Stimulated activated CD4-positive, alpha-beta T cell treated with anti-CD3 and anti-CD28 coated beads, Interleukin-15, amount 100 ng/mL, for 1 hour (primary cell): ENCODE data around the gene CCR5.

Source experiments
- DNase-seq, 2 donors: peaks; one replicate each; pipeline ENCODE4 v3.0.0-alpha.2; 2020; ENCODE audit warnings: low read depth in 1 of 2, low spot score in 1 of 2

The CCR5 gene

DNA sequence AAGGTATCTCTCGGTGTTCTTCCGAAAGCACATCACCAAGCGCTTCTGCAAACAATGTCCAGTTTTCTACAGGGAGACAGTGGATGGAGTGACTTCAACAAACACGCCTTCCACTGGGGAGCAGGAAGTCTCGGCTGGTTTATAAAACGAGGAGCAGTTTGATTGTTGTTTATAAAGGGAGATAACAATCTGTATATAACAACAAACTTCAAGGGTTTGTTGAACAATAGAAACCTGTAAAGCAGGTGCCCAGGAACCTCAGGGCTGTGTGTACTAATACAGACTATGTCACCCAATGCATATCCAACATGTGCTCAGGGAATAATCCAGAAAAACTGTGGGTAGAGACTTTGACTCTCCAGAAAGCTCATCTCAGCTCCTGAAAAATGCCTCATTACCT, 12.3 kb upstream of the CCR5 start:
- no peak for DNase-seq

DNA sequence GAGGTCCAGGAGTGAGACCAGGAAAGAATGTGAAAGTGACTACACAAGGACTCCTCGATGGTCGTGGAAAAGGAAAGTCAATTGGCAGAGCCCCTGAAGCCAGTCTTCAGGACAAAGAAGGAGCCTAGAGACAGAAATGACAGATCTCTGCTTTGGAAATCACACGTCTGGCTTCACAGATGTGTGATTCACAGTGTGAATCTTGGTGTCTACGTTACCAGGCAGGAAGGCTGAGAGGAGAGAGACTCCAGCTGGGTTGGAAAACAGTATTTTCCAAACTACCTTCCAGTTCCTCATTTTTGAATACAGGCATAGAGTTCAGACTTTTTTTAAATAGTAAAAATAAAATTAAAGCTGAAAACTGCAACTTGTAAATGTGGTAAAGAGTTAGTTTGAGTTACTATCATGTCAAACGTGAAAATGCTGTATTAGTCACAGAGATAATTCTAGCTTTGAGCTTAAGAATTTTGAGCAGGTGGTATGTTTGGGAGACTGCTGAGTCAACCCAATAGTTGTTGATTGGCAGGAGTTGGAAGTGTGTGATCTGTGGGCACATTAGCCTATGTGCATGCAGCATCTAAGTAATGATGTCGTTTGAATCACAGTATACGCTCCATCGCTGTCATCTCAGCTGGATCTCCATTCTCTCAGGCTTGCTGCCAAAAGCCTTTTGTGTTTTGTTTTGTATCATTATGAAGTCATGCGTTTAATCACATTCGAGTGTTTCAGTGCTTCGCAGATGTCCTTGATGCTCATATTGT, 10.8 kb upstream of the CCR5 start:
- DNase-seq: no peak

DNA sequence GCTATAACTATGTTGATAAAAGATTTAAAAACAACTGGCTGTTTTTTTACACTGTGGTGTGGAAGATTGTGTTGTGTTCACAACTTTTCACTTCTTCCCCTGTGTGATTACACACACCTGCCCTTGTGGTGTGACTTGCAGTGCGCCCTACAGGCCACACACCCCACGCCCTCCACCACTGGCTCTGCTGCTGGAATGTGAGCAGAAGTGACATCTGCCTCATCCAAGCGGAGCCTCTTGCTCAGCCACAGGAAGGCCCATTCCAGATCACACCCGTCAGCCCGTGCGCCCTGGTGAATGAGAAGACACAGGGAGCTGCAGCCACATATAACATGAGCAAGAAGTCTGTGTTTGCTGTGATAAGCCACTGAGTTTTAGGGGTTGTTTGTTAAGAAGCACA, 9.8 kb upstream of the CCR5 start:
- DNase-seq: no peak

DNA sequence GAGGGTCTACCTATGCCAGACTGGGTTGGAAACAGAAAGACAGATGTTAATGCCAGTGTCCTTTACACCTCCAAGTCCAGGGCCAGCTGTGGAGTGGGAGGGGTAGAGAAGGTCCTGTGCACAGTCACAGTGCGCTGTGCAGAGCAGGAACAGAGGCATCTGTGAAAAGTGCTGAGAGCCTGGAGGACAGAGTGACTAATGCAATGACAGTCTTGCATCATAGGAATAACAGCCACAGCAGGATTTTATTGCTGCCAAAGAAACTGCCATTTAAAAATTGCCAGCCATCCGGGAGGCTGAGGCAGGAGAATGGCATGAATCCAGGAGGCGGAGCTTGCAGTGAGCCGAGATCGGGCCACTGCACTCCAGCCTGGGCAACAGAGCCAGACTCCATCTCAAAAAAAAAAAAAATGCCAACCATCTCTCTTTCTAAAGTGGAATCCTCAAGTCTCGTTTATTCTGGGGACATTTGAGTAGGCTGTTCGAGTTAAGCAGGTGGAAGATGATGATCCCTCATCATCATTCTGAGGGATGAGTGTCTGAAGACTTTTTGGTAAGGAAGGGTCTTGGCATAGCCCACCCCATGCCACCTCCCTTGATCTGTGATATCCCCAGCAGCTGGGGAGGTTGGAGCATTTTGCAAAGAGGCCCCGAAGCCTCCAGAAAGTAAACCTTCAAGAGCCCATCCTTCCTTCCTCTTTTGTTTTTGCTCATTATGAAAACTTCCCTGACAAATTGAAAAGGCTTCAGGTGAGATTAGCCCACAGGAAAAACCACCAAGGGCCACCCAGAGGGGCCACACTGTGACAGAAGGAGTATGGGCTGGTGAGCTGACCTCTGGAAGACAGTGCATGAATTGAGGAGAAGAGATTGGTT, 9.1 kb upstream of the CCR5 start:
- no peak for DNase-seq

DNA sequence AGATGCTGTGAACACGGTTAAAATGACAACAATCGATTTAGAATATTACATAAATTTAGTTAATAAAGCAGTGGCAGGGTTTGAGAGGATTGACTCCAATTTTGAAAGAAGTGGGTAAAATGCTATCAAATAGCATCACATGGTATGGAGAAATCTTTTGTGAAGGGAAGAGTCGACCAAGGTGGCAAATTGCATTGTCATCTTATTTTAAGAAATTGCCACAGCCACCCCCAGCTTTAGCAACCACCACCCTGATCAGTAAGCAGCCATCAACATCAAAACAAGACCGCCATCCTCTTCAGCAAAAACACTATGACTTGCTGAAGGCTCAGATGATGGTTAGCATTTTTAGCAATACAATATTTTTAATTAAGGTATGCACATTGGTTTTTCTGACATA, 5.7 kb upstream of the CCR5 start:
- DNase-seq: no peak

DNA sequence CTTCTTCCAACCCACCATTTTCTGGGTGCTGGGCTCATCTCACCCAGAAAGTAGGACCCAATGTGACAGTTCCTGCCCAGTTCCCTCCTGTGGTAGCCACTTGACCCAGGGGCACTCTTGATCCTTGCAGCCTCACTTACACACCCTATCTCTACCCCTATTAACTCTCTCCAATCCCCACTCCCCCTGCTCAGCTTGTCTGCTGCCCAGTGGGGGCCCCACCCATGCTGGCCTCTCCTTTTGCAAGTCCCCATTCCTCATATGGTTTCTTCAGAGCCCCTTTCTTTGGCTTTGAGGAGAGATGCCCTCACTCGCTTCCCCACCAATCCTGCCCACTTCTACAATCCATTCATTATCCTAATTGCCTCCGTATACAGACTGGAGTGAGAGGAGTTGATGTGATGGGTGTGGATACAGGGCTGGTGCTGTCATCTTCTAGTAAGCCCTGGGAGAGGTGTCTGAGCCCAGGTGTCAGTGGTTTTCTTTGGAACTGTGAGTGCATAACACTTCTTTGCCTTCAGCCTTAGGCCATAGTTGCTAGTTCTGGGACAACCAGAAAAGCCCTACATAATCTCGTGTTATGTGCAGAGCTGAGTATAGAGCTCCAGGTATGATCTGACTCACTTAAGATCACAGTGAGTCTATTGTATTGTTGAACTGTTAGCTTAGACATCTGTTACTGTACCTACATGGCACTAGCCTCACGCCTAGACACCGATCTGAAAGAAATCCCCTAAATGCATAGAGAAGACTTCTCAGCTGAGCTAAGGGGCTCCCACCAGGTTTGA, 4.8 kb upstream of the CCR5 start:
- no peak for DNase-seq

DNA sequence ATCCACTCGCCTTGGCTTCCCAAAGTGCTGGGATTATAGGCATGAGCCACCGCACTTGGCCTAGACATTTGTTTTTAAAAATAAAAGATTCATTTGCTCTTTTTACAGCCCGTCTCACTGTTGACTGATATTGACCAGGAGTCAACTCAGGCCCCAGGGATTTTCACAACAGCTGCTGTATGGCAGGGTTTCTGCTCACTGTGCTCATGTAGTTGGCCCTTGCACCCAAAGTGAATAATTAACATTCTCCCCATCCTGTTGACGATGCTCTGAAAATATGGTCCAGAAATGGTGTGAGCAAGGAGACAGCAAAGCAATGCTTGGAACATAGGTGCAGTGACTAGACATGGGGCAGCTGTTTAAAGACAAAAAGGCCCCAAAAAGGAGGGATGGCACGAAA, 2.9 kb upstream of the CCR5 start:
- DNase-seq: no peak

DNA sequence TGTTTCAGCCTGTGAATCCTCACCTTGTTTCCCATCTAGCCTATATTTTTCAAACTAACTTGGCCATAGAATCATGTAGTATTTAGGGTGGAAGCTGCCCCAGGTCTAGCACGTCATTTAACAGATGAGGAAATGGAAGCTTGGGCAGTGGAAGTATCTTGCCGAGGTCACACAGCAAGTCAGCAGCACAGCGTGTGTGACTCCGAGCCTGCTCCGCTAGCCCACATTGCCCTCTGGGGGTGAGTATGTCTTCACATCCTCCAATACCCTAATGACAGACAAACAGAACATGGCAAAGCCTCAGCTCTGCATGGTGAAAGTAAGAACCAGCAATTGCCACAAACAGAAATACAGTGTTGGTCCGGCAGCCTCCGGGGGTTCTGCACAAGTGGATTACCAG, 2.2 kb upstream of the CCR5 start:
- peak in 1 of 2 donors; percentile 37 for DNase-seq

DNA sequence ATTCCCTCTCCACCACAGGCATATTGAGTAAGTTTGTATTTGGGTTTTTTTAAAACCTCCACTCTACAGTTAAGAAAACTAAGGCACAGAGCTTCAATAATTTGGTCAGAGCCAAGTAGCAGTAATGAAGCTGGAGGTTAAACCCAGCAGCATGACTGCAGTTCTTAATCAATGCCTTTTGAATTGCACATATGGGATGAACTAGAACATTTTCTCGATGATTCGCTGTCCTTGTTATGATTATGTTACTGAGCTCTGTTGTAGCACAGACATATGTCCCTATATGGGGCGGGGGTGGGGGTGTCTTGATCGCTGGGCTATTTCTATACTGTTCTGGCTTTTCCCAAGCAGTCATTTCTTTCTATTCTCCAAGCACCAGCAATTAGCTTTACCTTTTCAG, 1.6 kb upstream of the CCR5 start:
- no peak for DNase-seq

DNA sequence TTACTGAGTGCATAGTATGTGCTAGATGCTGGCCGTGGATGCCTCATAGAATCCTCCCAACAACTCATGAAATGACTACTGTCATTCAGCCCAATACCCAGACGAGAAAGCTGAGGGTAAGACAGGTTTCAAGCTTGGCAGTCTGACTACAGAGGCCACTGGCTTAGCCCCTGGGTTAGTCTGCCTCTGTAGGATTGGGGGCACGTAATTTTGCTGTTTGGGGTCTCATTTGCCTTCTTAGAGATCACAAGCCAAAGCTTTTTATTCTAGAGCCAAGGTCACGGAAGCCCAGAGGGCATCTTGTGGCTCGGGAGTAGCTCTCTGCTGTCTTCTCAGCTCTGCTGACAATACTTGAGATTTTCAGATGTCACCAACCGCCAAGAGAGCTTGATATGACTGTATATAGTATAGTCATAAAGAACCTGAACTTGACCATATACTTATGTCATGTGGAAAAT, 1.0 kb upstream of the CCR5 start:
- DNase-seq: no peak

DNA sequence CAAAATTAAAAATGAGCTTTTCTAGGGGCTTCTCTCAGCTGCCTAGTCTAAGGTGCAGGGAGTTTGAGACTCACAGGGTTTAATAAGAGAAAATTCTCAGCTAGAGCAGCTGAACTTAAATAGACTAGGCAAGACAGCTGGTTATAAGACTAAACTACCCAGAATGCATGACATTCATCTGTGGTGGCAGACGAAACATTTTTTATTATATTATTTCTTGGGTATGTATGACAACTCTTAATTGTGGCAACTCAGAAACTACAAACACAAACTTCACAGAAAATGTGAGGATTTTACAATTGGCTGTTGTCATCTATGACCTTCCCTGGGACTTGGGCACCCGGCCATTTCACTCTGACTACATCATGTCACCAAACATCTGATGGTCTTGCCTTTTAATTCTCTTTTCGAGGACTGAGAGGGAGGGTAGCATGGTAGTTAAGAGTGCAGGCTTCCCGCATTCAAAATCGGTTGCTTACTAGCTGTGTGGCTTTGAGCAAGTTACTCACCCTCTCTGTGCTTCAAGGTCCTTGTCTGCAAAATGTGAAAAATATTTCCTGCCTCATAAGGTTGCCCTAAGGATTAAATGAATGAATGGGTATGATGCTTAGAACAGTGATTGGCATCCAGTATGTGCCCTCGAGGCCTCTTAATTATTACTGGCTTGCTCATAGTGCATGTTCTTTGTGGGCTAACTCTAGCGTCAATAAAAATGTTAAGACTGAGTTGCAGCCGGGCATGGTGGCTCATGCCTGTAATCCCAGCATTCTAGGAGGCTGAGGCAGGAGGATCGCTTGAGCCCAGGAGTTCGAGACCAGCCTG, 984 bp downstream of the CCR5 start:
- no peak for DNase-seq

DNA sequence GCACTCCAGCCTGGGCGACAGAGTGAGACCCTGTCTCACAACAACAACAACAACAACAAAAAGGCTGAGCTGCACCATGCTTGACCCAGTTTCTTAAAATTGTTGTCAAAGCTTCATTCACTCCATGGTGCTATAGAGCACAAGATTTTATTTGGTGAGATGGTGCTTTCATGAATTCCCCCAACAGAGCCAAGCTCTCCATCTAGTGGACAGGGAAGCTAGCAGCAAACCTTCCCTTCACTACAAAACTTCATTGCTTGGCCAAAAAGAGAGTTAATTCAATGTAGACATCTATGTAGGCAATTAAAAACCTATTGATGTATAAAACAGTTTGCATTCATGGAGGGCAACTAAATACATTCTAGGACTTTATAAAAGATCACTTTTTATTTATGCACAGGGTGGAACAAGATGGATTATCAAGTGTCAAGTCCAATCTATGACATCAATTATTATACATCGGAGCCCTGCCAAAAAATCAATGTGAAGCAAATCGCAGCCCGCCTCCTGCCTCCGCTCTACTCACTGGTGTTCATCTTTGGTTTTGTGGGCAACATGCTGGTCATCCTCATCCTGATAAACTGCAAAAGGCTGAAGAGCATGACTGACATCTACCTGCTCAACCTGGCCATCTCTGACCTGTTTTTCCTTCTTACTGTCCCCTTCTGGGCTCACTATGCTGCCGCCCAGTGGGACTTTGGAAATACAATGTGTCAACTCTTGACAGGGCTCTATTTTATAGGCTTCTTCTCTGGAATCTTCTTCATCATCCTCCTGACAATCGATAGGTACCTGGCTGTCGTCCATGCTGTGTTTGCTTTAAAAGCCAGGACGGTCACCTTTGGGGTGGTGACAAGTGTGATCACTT, 2.0 kb downstream of the CCR5 start:
- no peak for DNase-seq

DNA sequence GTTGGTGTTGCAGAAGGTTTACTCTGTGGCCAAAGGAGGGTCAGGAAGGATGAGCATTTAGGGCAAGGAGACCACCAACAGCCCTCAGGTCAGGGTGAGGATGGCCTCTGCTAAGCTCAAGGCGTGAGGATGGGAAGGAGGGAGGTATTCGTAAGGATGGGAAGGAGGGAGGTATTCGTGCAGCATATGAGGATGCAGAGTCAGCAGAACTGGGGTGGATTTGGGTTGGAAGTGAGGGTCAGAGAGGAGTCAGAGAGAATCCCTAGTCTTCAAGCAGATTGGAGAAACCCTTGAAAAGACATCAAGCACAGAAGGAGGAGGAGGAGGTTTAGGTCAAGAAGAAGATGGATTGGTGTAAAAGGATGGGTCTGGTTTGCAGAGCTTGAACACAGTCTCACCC, 4.0 kb downstream of the CCR5 start:
- DNase-seq: no peak

DNA sequence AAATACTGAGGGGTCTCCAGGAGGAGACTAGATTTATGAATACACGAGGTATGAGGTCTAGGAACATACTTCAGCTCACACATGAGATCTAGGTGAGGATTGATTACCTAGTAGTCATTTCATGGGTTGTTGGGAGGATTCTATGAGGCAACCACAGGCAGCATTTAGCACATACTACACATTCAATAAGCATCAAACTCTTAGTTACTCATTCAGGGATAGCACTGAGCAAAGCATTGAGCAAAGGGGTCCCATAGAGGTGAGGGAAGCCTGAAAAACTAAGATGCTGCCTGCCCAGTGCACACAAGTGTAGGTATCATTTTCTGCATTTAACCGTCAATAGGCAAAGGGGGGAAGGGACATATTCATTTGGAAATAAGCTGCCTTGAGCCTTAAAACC, 4.5 kb downstream of the CCR5 start:
- DNase-seq: no peak

DNA sequence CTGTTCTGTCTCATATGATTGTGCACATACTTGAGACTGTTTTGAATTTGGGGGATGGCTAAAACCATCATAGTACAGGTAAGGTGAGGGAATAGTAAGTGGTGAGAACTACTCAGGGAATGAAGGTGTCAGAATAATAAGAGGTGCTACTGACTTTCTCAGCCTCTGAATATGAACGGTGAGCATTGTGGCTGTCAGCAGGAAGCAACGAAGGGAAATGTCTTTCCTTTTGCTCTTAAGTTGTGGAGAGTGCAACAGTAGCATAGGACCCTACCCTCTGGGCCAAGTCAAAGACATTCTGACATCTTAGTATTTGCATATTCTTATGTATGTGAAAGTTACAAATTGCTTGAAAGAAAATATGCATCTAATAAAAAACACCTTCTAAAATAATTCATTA, 5.1 kb downstream of the CCR5 start:
- DNase-seq: no peak

DNA sequence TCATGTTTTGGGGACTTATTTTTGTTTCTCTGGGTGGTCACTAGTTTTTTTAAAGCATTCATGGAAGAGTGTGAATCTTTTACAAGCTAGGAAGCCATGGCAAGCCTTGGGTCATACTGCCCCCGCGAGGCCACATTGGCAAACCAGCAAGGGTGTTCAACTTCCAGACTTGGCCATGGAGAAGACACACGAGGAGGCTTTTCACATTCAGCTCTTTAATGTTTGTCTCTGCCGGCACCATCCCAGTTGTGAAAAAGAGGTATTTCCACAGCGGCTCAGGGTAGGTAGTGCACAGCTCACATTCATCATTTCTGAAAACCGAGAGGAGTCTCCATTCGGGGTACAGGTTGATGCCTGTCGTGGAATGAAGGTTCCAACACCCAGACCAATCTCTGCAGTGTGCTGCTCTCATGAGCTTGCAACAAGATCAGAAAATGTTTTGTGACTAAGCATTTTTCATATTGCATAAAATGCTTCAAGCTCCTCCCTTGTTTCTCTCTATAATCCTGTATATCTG, 7.7 kb downstream of the CCR5 start:
- peak; percentile 27 to 56 for DNase-seq

DNA sequence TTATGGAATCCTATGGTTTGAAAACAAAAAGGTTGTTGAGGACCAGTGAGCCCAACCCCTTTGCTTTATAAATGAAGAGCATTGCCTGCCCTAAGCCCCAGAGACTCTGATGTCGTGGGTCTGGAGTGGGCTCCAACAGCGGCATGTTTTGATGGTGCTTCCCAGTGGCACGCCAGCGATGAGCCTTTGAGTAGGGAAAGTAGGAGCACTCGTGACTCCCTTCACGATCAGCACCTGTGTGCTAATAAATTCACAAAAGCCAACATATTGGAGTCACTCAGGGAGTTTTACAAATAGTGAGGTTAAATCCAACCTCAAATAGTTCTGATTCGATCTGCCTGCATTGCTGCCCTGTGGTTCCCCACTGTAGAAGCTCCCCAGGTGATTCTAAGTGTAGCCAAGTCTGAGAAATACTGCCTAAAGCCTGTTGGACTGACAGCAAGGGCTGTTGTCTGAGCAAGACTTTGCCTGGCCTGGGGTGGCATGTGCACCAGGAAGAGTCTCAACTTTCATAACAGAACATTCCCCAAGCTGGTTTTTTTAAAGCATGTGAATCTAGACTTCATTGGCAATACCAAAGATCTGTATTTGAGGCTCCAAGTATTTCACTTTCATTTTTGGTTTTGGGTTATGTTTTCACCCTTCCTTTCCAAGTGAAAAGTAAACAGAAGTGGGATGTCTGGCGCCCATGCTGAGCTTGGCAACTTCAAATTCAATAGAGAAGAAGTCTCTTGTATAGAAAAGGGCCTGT, 9.9 kb downstream of the CCR5 start:
- DNase-seq: no peak

DNA sequence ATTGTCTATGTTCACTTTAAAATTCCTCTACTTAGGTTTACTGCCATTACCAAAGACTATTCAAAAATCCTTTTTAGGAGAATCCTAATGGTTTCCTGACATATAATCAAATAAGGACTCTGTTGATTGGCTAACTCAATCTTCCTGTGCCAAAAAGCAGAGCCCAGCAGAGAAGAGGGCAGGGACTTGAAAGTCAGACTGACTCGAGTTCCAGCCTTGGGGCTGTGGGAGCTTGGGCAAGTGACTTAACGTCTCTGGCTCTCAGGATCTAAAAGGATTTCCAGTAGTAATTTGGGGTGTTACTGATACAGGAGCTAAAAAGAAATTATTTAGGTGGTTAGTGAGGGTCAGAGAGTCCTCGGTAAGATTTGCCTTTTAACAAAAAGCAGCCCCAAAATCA, 10.9 kb downstream of the CCR5 start:
- no peak for DNase-seq
